HG03196 (cell line): ENCODE data around the gene TRIM52.

Experiments
- ATAC-seq: cut with Tn5 transposase; IDR thresholded peaks from one replicate; pipeline ENCODE4 v1.9.1; 2021; ENCODE audit not compliant: unreplicated experiment

The TRIM52 gene

DNA sequence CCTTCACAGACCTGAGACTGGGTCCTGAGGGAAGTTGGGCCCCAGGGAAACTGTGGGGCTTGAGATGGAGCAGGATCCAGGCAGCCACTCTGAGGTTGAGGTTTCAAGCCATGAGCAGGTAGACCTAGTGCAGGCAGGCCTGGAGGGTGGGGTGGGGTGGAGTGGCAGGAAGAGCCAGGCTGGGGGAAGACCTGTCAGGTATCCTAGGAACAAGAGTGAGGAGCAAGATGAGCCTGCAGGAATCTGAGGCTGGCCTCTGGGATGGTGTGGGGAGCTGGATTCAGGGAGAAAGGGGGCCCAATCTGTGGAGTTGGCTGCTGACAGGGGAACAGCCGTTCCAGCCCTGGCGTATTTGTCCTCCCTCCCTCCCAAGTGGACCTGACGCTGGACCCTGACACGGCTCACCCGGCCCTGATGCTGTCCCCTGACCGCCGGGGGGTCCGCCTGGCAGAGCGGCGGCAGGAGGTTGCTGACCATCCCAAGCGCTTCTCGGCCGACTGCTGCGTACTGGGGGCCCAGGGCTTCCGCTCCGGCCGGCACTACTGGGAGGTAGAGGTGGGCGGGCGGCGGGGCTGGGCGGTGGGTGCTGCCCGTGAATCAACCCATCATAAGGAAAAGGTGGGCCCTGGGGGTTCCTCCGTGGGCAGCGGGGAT is 27.0 kb downstream of the TRIM52 start:
- ATAC-seq: no peak

DNA sequence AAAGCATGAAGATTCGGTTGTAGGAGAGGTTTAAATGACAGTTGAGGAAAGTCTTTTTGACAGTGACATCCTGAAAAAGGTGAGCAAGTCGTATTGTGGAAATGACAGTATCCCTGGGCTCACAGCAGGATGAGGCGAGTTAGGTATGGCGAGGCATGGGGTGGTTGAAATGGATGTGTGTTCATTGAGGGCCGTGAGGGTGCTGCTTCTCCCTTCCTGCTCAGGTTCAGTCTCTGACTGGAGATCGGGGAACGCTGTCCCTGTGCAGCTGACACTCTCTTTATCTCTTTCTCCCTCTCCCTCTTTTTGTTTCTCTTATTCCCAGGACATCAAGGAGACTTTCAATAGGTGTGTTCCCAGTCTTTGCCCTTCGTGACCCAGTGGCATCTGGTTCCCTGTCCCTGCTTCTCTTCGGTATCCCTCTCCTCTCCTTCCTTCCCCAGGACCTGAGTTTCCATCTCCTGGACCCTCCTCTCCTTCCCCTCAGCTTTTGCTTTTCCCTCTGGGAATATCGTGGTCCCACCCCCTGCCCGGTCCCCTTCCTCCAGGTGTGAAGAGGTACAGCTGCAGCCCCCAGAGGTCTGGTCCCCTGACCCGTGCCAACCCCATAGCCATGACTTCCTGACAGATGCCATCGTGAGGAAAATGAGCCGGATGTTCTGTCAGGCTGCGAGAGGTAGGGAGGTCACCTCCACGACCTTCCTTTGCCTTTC is 27.7 kb downstream of the TRIM52 start:
- no peak for ATAC-seq

- no peak for ATAC-seq
Observed at GRCh38 chr5:181232593-181232992, 28.4 kb downstream of the TRIM52 start.

GRCh38 chr5:181231432-181231831 is 29.5 kb downstream of the TRIM52 start:
- ATAC-seq: no peak

DNA sequence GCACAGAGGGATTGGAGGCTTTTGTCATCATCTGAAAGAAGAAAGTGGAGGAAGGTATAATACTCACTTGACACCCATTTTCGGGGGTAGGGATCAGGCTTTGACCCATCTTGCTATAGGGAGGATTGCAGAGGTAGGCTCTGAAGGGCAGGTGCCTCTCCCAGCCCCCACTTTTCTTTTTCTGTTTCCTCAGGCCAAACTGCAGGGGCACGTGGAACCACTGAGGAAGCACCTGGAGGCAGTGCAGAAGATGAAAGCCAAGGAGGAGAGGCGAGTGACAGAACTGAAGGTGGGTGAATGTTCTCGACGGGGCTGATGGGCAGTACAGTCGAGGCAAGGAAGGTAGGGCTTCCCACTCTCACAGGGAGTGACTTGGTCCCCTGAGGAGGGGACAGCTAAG is 30.4 kb downstream of the TRIM52 start:
- ATAC-seq: no peak

DNA sequence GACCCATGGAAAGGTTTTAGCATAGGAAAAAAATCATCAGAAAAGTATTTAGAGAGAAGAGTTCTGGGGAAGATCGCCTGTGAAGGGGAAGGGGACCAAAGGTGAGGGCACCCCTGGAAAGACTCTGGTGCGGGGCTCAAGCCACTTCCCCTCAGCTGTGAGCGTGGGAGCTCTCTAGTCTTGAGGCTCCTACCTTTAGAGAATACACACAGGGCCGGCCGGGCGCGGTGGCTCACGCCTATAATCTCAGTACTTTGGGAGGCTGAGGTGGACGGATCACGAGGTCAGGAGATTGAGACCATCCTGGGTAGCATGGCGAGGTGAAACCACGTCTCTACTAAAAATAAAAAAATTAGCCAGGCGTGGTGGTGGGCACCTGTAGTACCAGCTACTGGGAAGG is 30.9 kb downstream of the TRIM52 start:
- no peak for ATAC-seq

DNA sequence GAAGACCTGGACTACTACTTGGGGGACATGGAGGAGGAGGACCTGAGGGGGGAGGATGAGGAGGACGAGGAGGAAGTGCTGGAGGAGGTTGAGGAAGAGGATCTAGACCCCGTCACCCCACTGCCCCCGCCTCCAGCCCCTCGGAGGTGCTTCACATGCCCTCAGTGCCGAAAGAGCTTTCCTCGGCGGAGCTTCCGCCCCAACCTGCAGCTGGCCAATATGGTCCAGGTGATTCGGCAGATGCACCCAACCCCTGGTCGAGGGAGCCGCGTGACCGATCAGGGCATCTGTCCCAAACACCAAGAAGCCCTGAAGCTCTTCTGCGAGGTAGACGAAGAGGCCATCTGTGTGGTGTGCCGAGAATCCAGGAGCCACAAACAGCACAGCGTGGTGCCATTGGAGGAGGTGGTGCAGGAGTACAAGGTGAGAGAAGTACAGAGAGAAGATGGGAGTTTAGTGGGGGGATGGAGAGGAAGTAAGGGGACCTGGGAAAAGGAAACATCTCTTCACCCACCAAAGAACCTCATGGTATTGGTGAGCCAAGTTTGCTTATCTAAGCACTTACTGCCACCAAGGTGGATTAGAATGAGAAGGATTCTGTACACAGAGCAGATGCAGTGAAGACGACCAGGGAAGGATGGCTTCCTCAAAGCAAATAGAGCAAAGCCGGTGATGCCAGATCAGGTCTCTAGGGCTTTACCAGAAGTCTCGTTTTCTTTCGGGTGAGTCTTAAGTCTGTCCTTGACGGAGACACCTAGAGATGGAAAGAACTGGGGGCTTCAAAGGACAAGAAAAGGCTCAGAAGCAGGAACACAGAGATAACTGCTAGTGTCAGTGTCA is 36.3 kb downstream of the TRIM52 start:
- no peak for ATAC-seq

DNA sequence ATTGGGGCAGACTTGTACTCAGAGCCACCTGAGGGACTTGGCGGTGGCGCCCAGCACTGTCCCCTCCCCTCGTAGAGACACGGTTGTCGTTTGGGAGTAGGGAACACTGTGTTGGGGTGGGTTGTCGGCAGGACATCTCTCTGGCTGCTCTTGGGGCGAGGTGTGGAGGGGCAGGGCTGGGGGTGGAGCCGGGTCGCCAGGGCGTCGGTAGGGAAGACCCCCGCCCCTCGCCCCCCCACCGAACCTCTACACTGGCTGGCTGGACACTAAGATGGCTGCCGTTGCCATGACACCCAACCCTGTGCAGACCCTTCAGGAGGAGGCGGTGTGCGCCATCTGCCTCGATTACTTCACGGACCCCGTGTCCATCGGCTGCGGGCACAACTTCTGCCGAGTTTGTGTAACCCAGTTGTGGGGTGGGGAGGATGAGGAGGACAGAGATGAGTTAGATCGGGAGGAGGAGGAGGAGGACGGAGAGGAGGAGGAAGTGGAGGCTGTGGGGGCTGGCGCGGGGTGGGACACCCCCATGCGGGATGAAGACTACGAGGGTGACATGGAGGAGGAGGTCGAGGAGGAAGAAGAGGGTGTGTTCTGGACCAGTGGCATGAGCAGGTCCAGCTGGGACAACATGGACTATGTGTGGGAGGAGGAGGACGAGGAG is 37.1 kb downstream of the TRIM52 start:
- ATAC-seq: no peak

DNA sequence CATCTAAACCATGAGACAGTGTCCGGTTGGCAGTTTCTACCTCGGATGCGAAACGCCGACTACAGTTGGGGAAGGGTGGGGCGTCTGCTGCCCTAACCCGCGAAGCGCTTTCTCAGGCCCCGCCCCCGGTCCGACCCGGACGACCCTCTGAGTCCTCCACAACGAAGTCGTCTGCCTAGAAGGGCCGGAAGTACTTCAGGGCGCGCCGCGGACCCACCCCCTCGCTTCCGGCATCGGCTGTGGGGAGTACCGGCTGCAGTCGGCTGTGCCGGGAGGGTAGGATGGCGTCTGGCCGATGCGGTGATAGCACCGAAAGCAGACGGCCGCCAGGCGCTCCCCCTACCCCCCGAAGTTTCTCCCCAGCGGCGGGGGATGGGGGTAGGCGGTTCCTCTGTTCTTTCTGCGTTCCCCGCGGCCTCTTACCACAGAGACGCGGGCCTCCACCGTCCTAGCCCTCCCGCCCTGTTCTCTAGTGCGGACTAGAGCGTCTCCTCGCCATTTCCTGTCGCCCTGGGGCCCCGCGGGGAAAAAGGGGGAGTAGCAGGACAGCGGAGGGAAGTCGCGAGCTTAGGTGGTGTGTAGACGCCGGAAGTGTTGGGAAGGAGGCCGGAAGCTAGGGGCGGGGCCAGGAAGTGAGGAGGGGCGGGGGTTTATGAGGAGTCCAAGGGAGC is 37.8 kb downstream of the TRIM52 start, which contains the start of gene TRIM41:
TRIM41 (plus strand) TSS at position 224 of the 671 bp plus-strand sequence. CDS start 719 bp downstream, outside the sequence.
- peak; percentile 62 for ATAC-seq

- peak; percentile 0 for ATAC-seq
Observed at GRCh38 chr5:181222630-181223057, 38.3 kb downstream of the TRIM52 start.

DNA sequence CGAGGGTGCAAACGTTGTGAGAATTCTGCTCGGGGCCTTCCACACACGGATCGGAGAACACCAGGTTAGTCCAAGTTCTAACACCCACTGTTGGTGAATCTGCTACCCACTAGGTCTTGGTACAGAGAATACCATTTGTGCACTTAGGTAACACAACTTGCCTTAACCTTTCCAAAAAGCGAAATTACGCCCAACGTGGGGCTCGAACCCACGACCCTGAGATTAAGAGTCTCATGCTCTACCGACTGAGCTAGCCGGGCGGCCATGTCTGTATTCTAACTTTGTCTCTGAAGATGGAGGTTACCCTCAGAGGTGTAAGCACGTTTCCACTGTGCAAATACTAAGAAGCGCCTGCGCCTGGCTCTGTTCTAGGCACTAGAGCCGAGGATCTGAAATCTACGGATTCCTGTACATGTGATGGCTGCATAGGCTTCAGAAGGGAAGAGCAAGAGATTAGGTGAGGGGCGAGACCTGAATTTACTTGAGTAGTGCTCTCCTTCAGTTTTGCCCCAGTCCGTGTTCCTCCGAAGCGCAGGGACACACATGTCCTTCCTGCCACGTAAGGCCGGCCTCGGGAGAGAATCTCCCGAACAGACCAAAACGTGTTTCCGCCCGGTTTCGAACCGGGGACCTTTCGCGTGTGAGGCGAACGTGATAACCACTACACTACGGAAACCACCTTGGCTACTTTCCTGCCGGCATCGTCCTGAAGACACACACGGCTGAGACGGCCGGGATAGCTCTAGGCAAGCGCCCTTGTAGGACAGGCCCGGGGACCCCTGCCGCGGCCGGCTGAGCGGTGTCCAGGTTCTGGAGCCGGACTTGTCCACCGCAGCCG is 38.9 kb downstream of the TRIM52 start:
- peak; percentile 31 for ATAC-seq

GRCh38 chr5:181221105-181221791 is 39.7 kb downstream of the TRIM52 start:
- ATAC-seq: no peak

- ATAC-seq: no peak
Observed at GRCh38 chr5:181220178-181220515, 40.8 kb downstream of the TRIM52 start.

GRCh38 chr5:181219262-181220177 is 41.4 kb downstream of the TRIM52 start:
- ATAC-seq: no peak

DNA sequence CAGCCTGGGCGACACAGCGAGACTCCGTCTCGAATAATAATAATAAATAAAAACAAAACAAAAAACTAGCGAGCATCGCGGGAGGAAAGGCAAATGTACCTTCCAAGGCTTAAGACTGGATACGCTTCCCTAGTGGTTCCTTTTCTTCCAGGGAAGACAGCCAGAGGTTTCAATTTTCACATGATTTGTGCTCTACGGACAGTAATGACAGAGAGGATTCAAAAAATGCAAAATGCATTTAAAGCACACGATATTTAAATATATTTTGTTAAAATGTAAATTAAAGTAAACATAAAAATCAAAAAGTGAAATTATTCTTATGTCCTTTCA is 42.2 kb downstream of the TRIM52 start:
- ATAC-seq: no peak

GRCh38 chr5:181217803-181218062 is 43.2 kb downstream of the TRIM52 start:
- ATAC-seq: peak; percentile 14

- ATAC-seq: peak; percentile 21
Observed at GRCh38 chr5:181217111-181217802, 43.7 kb downstream of the TRIM52 start.
